Inferior parietal cortex (tissue), 1 donor: ENCODE data around the gene STEAP2.

Source experiments
- DNase-seq: peaks from one replicate; pipeline ENCODE4 v3.0.0-alpha.2; 2016; ENCODE audit errors: extremely low spot score

STEAP2 gene

DNA sequence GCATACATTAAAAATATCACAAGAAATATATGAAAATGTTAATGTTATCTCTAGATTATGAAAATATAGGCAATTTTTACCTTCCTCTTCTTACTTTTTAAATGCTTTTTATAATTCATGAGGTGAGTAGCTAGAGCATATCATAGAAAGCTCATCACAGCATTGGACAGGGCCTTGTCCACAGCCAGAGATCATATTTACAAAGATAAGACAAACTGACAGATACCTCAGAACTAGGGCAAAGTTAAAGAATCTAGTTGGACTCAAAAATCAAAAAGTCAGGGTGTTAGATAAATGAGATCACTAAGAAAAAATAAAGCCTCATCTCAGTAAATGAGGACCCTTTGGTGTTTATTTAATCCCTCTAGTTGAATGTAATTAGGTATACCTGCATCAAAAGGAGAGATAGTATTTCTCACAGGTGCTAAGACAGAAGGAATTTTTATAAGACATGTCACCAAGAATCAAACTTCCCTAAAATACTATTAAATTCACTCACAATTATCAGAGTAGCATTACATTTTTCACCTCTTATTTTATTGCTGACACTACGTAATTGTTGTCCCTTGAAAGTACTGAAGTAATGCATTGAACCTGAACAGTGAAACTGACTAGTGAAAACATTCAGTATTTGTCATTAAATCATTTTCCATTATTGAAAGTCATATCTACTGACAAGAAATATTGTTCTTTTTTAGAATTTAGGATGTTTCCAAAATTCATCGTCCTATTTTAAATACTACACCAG lies 59.1 kb downstream of the STEAP2 start:
- DNase-seq: no peak

- no peak for DNase-seq
Observed at GRCh38 chr7:90271753-90272152, 60.2 kb downstream of the STEAP2 start.

- DNase-seq: no peak
Observed at GRCh38 chr7:90272242-90272641, 60.7 kb downstream of the STEAP2 start.

GRCh38 chr7:90274161-90274560 lies 62.6 kb downstream of the STEAP2 start:
- DNase-seq: no peak

DNA sequence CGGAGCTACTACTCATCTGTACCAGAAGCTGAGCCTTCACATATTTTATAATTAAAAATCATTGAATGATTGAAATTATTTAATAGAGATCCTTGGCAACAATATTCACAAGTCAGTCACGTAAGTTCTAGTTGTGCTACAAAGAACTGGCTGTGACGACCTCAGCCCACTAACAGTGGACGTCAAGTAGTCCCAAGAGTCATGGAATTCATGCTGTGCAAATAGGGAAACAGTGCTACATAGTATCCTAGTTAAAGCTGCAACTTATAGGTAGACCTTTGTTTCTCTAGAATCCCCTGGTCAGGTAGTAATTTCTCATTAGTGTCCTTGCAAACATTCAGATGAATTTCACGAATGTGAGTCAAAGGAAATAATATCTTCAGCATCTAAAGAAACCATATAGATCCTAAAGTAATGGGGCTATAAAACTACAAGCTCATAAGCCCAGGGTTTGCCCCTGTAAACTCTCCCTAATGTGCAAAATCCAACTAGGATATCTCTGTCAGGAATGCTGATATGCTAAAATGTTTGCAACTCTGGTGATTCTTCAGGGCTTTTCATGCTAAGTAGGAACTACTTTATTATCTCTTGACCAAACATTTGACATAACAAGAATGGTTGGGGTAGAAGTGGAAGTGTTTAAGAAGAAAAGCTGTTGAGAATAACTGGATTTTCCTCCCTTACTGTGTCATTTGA lies 64.6 kb downstream of the STEAP2 start:
- DNase-seq: no peak
